ENCODE results near the gene ZNF516.

ZNF516 gene

GRCh38 chr18:76328140-76328539 lies 166.9 kb downstream of the ZNF516 start:
- no peak for DNase-seq

GRCh38 chr18:76323891-76324290 lies 171.2 kb downstream of the ZNF516 start:
- no peak for DNase-seq

GRCh38 chr18:76322686-76323085 lies 172.4 kb downstream of the ZNF516 start:
- DNase-seq, result no peak

- DNase-seq, result no peak
These were observed 175.7 kb downstream of the ZNF516 start for GRCh38 chr18:76319366-76319765.

GRCh38 chr18:76318607-76319006 lies 176.4 kb downstream of the ZNF516 start:
- DNase-seq, result no peak

- DNase-seq, result no peak
These were observed 177.9 kb downstream of the ZNF516 start for GRCh38 chr18:76317136-76317535.

GRCh38 chr18:76315722-76316230 lies 179.3 kb downstream of the ZNF516 start:
- no peak for DNase-seq

GRCh38 chr18:76314496-76314895 lies 180.5 kb downstream of the ZNF516 start:
- DNase-seq, result no peak

GRCh38 chr18:76314015-76314414 lies 181.0 kb downstream of the ZNF516 start:
- no peak for DNase-seq

Measured in hematopoietic multipotent progenitor cell treated with erythropoietin and hydrocortisone succinate and interleukin-3 and kit ligand, for 8 days (in vitro differentiated cells).